IMR-90 (cell line): ENCODE data around the gene RANBP3. TPM values are rescaled to one million over a fixed set of nuclear protein-coding genes. Genes with fewer than 3 reads are reported as not detected.

Source experiments
- ATAC-seq: fragments of 200-7000 bp; cut with Tn5 transposase; 2 replicates; pipeline ENCODE4 v1.9.1; 2020; ENCODE audit warnings: low read depth, mild to moderate bottlenecking, moderate library complexity
- BruUV-seq: library from RNA; stranded (reverse); fragments of 400-500 nt; replicated peaks from 2 replicates; lab custom pipeline; 2021; lab: Mats Ljungman, UMichigan
- CTCF ChIA-PET: fragments of 300-600 bp; formaldehyde crosslinking; extraction: SDS; loops from one replicate; lab custom pipeline; 2021; ENCODE audit warnings: antibody characterized with exemption; lab: Yijun Ruan, JAX
- POLR2A ChIA-PET: fragments of 300-600 bp; sonication (Branson Sonifier 250); formaldehyde crosslinking; loops from one replicate; lab custom pipeline; 2022; ENCODE audit warnings: antibody characterized with exemption; ENCODE audit not compliant: unreplicated experiment; lab: Charles Lee
- DNase-seq: peaks from one replicate; pipeline ENCODE4 v3.0.0; 2013
- H2AFZ ChIP-seq: replicated peaks from 2 replicates; pipeline ENCODE3; 2013; ENCODE audit warnings: low read length, mild to moderate bottlenecking; ENCODE audit not compliant: poor library complexity
- H2AK5ac ChIP-seq: 2 replicates; pipeline ENCODE4 v1.6.1; 2013; ENCODE audit warnings: low read depth, low read length, inconsistent platforms
- H2AK9ac ChIP-seq: replicated peaks from 2 replicates; pipeline ENCODE3; 2013; ENCODE audit warnings: mild to moderate bottlenecking, low read depth, low read length, moderate library complexity; ENCODE audit not compliant: poor library complexity
- H2BK120ac ChIP-seq: 2 replicates; pipeline ENCODE4 v1.6.1; 2013; ENCODE audit warnings: low read depth, low read length, inconsistent platforms
- H2BK15ac ChIP-seq: 3 replicates; pipeline ENCODE4 v1.6.1; 2013; ENCODE audit warnings: low read depth, low read length, inconsistent platforms
- H2BK20ac ChIP-seq: 2 replicates; pipeline ENCODE4 v1.6.1; 2013; ENCODE audit warnings: low read depth, mild to moderate bottlenecking, inconsistent platforms, low read length, moderate library complexity
- H2BK5ac ChIP-seq: 2 replicates; pipeline ENCODE4 v1.6.1; 2013; ENCODE audit warnings: mild to moderate bottlenecking, low read depth, low read length, inconsistent platforms; ENCODE audit not compliant: poor library complexity, severe bottlenecking
- H3K14ac ChIP-seq: replicated peaks from 2 replicates; pipeline ENCODE4 v1.6.1; 2013; ENCODE audit warnings: low read depth, low read length, inconsistent platforms
- H3K18ac ChIP-seq: 2 replicates; pipeline ENCODE4 v1.6.1; 2013; ENCODE audit warnings: low read depth, low read length, control low read depth
- H3K23ac ChIP-seq: 2 replicates; pipeline ENCODE4 v1.6.1; 2013; ENCODE audit warnings: low read depth, low read length, inconsistent platforms
- H3K27ac ChIP-seq: 2 replicates; pipeline ENCODE4 v1.5.1; 2013; ENCODE audit warnings: mild to moderate bottlenecking, control low read depth, low read length; ENCODE audit not compliant: insufficient read depth
- H3K27me3 ChIP-seq: 2 replicates; pipeline ENCODE4 v1.6.1; 2013; ENCODE audit warnings: low read length; ENCODE audit not compliant: control insufficient read depth, insufficient read depth
- H3K36me3 ChIP-seq: 2 replicates; pipeline ENCODE4 v1.6.1; 2013; ENCODE audit warnings: low read length, mixed read lengths; ENCODE audit not compliant: control insufficient read depth, insufficient read depth
- H3K4ac ChIP-seq: 2 replicates; pipeline ENCODE4 v1.6.1; 2013; ENCODE audit warnings: low read depth, low read length, inconsistent platforms
- H3K4me1 ChIP-seq: 2 replicates; pipeline ENCODE4 v1.6.1; 2013; ENCODE audit warnings: low read length, mixed read lengths; ENCODE audit not compliant: control insufficient read depth, insufficient read depth
- H3K4me2 ChIP-seq: 2 replicates; pipeline ENCODE4 v1.6.1; 2013; ENCODE audit warnings: low read depth, mild to moderate bottlenecking, control low read depth, low read length, moderate library complexity
- H3K4me3 ChIP-seq: 2 replicates; pipeline ENCODE4 v1.5.1; 2013; ENCODE audit warnings: low read depth, mild to moderate bottlenecking, control low read depth, low read length, moderate library complexity; ENCODE audit not compliant: insufficient read depth
- H3K56ac ChIP-seq: 2 replicates; pipeline ENCODE4 v1.6.1; 2013; ENCODE audit warnings: low read length, inconsistent platforms; ENCODE audit not compliant: insufficient read depth; ENCODE audit errors: extremely low read depth
- H3K79me1 ChIP-seq, 2 experiments: 2 replicates each; pipeline ENCODE4 v1.6.1; 2013; ENCODE audit warnings: low read length in 2 of 2, inconsistent platforms in 1 of 2, low read depth in 1 of 2
- H3K9ac ChIP-seq: 2 replicates; pipeline ENCODE4 v1.6.1; 2013; ENCODE audit warnings: low read depth, low read length, control low read depth
- H3K9me1 ChIP-seq: 2 replicates; pipeline ENCODE4 v1.6.1; 2013; ENCODE audit warnings: low read length, inconsistent platforms; ENCODE audit not compliant: insufficient read depth
- H3K9me3 ChIP-seq: 2 replicates; pipeline ENCODE4 v1.6.1; 2013; ENCODE audit warnings: low read length; ENCODE audit not compliant: control insufficient read depth, insufficient read depth
- H4K20me1 ChIP-seq: 2 replicates; pipeline ENCODE4 v1.6.1; 2013; ENCODE audit warnings: low read length, inconsistent platforms; ENCODE audit not compliant: insufficient read depth
- H4K5ac ChIP-seq: 2 replicates; pipeline ENCODE4 v1.6.1; 2013; ENCODE audit warnings: mild to moderate bottlenecking, low read depth, low read length, control low read depth
- H4K8ac ChIP-seq, 2 experiments: 2 replicates each; pipeline ENCODE4 v1.6.1; 2013; ENCODE audit warnings: low read depth in 2 of 2, low read length in 2 of 2, control low read depth in 1 of 2, inconsistent platforms in 1 of 2
- H4K91ac ChIP-seq: 2 replicates; pipeline ENCODE4 v1.6.1; 2013; ENCODE audit warnings: low read depth, low read length, inconsistent platforms; ENCODE audit not compliant: insufficient read depth
- BHLHE40 ChIP-seq: fragments of 150-350 bp; IDR thresholded peaks from 2 replicates; pipeline ENCODE4 v1.6.1; 2016; ENCODE audit warnings: mild to moderate bottlenecking, low read depth, low read length
- CEBPB ChIP-seq: IDR thresholded peaks from 2 replicates; pipeline ENCODE4 v1.6.1; 2012; ENCODE audit warnings: low read depth, low read length, improper control_type of control experiment
- CHD1 ChIP-seq: IDR thresholded peaks from 2 replicates; pipeline ENCODE4 v1.6.1; 2012; ENCODE audit warnings: low read depth, low read length, improper control_type of control experiment
- FOS ChIP-seq: fragments of 150-350 bp; IDR thresholded peaks from 2 replicates; pipeline ENCODE4 v1.6.1; 2016; ENCODE audit warnings: low read depth, low read length
- MAFK ChIP-seq: IDR thresholded peaks from 2 replicates; pipeline ENCODE4 v1.6.1; 2012; ENCODE audit warnings: low read depth, low read length, improper control_type of control experiment
- MAZ ChIP-seq: IDR thresholded peaks from 2 replicates; pipeline ENCODE4 v1.6.1; 2012; ENCODE audit warnings: low read depth, mild to moderate bottlenecking, low read length, improper control_type of control experiment, moderate library complexity, borderline replicate concordance
- MXI1 ChIP-seq: IDR thresholded peaks from 2 replicates; pipeline ENCODE4 v1.6.1; 2012; ENCODE audit warnings: low read depth, mild to moderate bottlenecking, low read length, moderate library complexity, borderline replicate concordance
- NFE2L2 ChIP-seq: fragments of 150-350 bp; IDR thresholded peaks from 2 replicates; pipeline ENCODE4 v1.6.1; 2016; ENCODE audit warnings: low read depth, mild to moderate bottlenecking, low read length
- POLR2A ChIP-seq: IDR thresholded peaks from 2 replicates; pipeline ENCODE4 v1.6.1; 2012; ENCODE audit warnings: mild to moderate bottlenecking, low read depth, low read length
- RAD21 ChIP-seq: IDR thresholded peaks from 2 replicates; pipeline ENCODE4 v1.6.1; 2012; ENCODE audit warnings: low read length, improper control_type of control experiment
- RCOR1 ChIP-seq: IDR thresholded peaks from 2 replicates; pipeline ENCODE4 v1.6.1; 2012; ENCODE audit warnings: mild to moderate bottlenecking, low read length, improper control_type of control experiment; ENCODE audit not compliant: insufficient replicate concordance
- RFX5 ChIP-seq: IDR thresholded peaks from 2 replicates; pipeline ENCODE4 v1.8.0; 2012; ENCODE audit warnings: low read depth, mild to moderate bottlenecking, low read length, moderate library complexity
- SMC3 ChIP-seq: fragments of 150-350 bp; IDR thresholded peaks from 2 replicates; pipeline ENCODE4 v1.6.1; 2016; ENCODE audit warnings: low read depth, mild to moderate bottlenecking, antibody characterized with exemption, low read length, moderate library complexity
- WGBS, 2 experiments: methylation state at CpG; one replicate each; pipeline versions ENCODE4 v1.1.5 to v1.1.7; 2013; ENCODE audit warnings: missing lambda C conversion rate in 2 of 2; ENCODE audit not compliant: insufficient read length in 1 of 2; ENCODE audit errors: extremely low coverage in 2 of 2; 5-methylcytosine and 5-hydroxymethylcytosine counted together
- dilution Hi-C: fragments of 300-500 bp; cut with HindIII; formaldehyde crosslinking; loops from one replicate; pipeline ENCODE4 v1.14.3; 2018; ENCODE audit warnings: low sequenced_read_pairs; ENCODE audit not compliant: unreplicated experiment
- in situ Hi-C: fragments of 300-500 bp; cut with MboI; formaldehyde crosslinking; loops from 3 replicates; pipeline ENCODE4 v1.14.3; 2019; ENCODE audit warnings: low sequenced_read_pairs, inconsistent platforms, mixed read lengths
- intact Hi-C: fragments of 100-400 bp; cut with micrococcal nuclease; formaldehyde crosslinking; loops from 2 replicates; pipeline ENCODE4 v1.10.0; 2022
- polyA plus RNA-seq, 3 experiments: library from polyadenylated mRNA; depleted of rRNA; stranded (reverse); fragments of >200 nt; gene quantifications; 2 replicates each; pipeline ENCODE4 v1.2.3, GENCODE V29; 2012; ENCODE audit warnings: low replicate concordance in 1 of 3
- total RNA-seq: library from RNA; depleted of rRNA; stranded (reverse); fragments of >200 nt; gene quantifications from 2 replicates; pipeline ENCODE4 v1.2.3, GENCODE V29; 2012
- TF ChIP-seq, protein P1 (sequence below): fragments of 150-350 bp; IDR thresholded peaks from 2 replicates; pipeline ENCODE4 v1.6.1; 2017; ENCODE audit warnings: mild to moderate bottlenecking, antibody characterized with exemption, low read length, low read depth
- TF ChIP-seq, protein P2 (sequence below): fragments of 150-350 bp; IDR thresholded peaks from 2 replicates; pipeline ENCODE4 v1.6.1; 2016; ENCODE audit warnings: low read depth, mild to moderate bottlenecking, low read length, moderate library complexity, borderline replicate concordance
- TF ChIP-seq, protein P3 (sequence below): conservative IDR thresholded peaks from 2 replicates; pipeline ENCODE4 v1.5.1; 2012; ENCODE audit warnings: mild to moderate bottlenecking, low read depth, low read length, improper control_type of control experiment

Gene RANBP3
- total and polyA plus RNA-seq, 2 of the 4 experiments (the other 2 are of a cell fraction), result 42.5 to 111 TPM

DNA sequence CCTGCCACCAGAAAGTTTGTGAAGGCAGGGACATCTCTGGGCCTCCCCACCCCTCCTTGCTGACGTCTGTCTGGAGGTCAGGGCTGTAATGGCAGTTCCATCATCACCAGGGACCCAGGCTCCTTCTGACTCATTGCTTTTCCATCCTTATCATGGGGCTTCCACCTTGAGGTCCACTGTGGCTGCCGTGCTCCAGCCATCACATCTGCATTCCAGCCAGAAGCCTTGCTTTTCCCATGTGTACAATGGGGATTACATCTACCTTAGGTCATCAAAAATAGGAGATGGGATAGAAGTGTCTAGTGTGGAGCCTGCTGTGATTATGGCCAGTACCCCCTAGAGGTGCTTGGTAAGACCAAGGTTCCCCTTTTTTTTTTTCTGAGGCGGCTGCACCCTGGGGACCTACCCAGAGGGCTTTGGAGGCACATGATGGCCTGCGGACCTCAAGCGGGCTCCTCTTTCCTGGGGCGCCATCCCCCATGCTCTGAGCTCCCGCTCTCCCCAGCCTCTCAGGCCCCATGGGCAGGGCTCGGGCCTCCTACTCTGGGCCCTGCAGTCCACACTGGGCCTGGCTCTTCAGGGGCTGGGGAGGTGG lies 13.4 kb upstream of the RANBP3 start:
- no peak for DNase-seq
- no peak overlapping the region for H3K14ac ChIP-seq
- CTCF ChIA-PET, result no interaction called here
- no peak overlapping the region for H3K4ac ChIP-seq
- POLR2A ChIA-PET, result no interaction called here
- H3K9me1 ChIP-seq, result no peaks in the 10 kb centered on the region
- no peaks in the 10 kb centered on the region for H4K20me1 ChIP-seq
- H3K56ac ChIP-seq, result no peak overlapping the region
- no peak for ATAC-seq
- no peak overlapping the region for H3K9ac ChIP-seq
- no peak overlapping the region for H3K23ac ChIP-seq
- H2BK15ac ChIP-seq, result no peak overlapping the region
- H2BK20ac ChIP-seq, result no peak overlapping the region
- no peak overlapping the region for H4K5ac ChIP-seq
- H2AK9ac ChIP-seq, result no peak overlapping the region
- no peak overlapping the region for H4K8ac ChIP-seq
- no peak overlapping the region for H3K4me2 ChIP-seq
- H3K9me3 ChIP-seq, result no peaks in the 10 kb centered on the region
- no peak overlapping the region for H3K27ac ChIP-seq
- H2BK120ac ChIP-seq, result no peak overlapping the region
- no peak overlapping the region for H4K91ac ChIP-seq
- 80% methylated on average over 1 of the region's 8 CpGs; no CpG with 5 or more reads in 1 of the 2 experiments for WGBS, 2 experiments
- no TSS peak for BruUV-seq
- dilution Hi-C loops, result no loop called here
- no peaks in the 10 kb centered on the region for H3K27me3 ChIP-seq
- H3K36me3 ChIP-seq, result peaks cover 2% of the 10 kb centered on the region; the same call in 1 of the 2 replicates
- TF ChIP-seq RAD21 (no peak), MAZ (no peak), FOS (no peak), RFX5 (no peak), CHD1 (no peak), MAFK (no peak), NFE2L2 (no peak), BHLHE40 (no peak), CEBPB (no peak), MXI1 (no peak), SMC3 (no peak), POLR2A (no peak), RCOR1 (no peak)
- TF ChIP-seq, protein P1, sequence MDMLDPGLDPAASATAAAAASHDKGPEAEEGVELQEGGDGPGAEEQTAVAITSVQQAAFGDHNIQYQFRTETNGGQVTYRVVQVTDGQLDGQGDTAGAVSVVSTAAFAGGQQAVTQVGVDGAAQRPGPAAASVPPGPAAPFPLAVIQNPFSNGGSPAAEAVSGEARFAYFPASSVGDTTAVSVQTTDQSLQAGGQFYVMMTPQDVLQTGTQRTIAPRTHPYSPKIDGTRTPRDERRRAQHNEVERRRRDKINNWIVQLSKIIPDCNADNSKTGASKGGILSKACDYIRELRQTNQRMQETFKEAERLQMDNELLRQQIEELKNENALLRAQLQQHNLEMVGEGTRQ, result no peak
- TF ChIP-seq, protein P2, sequence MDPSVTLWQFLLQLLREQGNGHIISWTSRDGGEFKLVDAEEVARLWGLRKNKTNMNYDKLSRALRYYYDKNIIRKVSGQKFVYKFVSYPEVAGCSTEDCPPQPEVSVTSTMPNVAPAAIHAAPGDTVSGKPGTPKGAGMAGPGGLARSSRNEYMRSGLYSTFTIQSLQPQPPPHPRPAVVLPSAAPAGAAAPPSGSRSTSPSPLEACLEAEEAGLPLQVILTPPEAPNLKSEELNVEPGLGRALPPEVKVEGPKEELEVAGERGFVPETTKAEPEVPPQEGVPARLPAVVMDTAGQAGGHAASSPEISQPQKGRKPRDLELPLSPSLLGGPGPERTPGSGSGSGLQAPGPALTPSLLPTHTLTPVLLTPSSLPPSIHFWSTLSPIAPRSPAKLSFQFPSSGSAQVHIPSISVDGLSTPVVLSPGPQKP, result no peak
- TF ChIP-seq, protein P3, sequence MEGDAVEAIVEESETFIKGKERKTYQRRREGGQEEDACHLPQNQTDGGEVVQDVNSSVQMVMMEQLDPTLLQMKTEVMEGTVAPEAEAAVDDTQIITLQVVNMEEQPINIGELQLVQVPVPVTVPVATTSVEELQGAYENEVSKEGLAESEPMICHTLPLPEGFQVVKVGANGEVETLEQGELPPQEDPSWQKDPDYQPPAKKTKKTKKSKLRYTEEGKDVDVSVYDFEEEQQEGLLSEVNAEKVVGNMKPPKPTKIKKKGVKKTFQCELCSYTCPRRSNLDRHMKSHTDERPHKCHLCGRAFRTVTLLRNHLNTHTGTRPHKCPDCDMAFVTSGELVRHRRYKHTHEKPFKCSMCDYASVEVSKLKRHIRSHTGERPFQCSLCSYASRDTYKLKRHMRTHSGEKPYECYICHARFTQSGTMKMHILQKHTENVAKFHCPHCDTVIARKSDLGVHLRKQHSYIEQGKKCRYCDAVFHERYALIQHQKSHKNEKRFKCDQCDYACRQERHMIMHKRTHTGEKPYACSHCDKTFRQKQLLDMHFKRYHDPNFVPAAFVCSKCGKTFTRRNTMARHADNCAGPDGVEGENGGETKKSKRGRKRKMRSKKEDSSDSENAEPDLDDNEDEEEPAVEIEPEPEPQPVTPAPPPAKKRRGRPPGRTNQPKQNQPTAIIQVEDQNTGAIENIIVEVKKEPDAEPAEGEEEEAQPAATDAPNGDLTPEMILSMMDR, result no peak
- H3K18ac ChIP-seq, result no peak overlapping the region
- no peak overlapping the region for H2BK5ac ChIP-seq
- intact Hi-C loops, result no loop called here
- no peak overlapping the region for H2AK5ac ChIP-seq
- in situ Hi-C loops, result no loop called here
- H2AFZ ChIP-seq, result no peak overlapping the region
- H3K4me3 ChIP-seq, result no peak overlapping the region
- H3K79me1 ChIP-seq, result no peaks in the 10 kb centered on the region
- H3K4me1 ChIP-seq, result peaks cover 6% of the 10 kb centered on the region; the same call in 1 of the 2 replicates
